Activated CD4-positive, alpha-beta T cell treated with anti-CD3 and anti-CD28 coated beads, Interleukin-10, Interleukin-2, amounts not matched to agents 100 ng/mL and 50 ng/mL, durations not matched to agents 16 hours and 8 hours (primary cell): ENCODE data around the gene DAPK1.

ENCODE experiments used
- DNase-seq: peaks from one replicate; pipeline ENCODE4 v3.0.0-alpha.2; 2020

The DAPK1 gene

DNA sequence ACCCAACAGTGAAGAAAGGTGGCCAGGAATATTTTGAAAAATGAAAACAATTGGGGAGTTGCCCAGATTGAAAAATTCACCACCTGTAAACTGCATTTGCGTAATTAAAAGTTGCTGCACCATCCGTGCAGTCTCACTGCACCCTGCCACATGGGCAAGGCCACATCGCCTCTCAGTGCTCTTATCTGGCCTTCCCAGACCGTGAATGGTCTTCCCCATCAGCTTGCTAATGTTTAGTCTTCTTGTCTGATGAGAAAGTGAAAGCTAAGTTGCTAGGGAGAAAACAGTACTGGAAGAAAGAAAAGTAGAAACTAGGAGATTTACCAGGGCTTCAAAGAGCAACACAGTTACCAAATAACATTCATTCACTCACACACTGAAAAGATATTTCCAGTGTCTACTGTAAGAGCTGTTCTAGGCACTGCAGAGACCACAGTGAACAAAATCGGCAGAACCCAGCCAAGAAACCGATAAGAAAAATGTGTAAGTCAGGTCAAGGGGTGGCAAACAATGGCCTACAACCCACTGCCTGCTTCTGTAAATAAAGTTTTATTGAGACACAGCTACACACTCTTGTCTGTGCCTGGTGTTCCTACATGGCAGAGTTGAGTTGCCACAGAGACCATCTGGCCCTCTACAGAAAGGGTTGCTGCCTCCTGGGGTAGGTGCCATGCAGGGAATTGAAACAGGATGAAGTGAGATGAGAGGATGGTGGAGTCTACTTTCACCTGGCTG lies 177.1 kb downstream of the DAPK1 start:
- no peak for DNase-seq

DNA sequence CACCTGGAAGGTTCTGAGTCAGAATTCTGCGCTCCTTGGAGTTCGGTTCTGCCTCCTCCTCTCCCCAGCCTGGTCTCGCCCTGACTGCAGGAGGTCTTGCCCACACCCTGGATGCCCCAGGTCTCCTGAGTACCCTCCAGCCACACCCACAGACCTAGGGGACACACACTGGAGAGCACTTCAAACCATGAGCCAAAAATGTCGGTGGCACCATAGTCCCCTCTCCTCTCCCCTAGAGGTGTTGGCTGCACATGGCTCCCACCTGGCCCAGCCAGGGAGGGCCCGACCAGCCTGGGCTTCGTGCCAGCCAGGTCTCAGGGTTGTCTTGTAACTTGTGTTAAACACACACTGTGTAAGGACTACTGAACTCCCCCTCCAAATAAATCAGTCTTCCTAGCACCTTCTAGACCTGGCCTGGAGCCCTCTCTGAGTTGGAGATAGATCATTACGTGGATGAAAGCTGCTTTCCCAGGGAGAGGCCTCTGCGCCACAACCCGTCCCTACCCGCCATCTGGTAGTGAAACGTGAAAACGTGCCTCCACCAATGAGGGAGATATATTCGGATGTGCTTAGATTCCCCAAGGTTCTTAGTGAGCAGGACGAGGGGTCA lies 178.3 kb downstream of the DAPK1 start:
- no peak for DNase-seq

DNA sequence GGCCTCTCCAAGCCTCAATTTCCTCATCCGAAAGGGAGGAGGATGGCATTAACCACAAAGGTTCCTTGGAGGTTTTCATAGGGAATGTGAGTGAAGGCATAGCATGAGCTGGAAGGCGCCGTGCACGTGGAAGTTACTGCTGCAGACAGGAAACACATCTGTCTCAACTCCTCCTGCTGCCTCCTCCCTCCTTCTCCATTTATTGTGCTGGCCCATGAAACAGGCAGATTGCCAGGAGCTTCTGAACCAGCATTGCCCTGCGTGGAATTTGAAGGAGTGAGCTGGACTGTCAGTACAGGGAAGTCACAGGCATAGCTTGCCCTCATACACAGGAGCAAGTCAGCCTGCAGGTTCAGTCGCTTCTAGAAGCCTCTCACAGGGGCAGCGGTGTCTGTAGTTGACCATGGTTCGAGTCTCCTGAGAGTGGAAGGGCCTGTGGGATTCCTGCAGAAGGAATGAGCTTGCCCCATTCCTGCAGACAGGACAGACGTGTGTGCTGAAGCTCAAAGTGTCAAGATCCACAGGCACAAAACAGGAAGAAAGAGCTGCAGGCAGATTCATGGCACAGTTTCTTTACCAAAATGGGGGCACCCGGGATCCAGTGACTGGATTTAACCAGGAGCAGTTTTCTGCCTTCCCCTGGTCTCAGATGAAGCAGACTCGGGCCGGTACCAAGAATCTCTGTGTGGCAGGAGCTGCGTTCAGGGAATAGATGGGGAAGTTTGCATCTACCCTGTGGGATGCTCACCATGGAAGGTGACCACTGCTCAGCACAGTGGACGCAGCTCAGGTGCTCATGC lies 179.5 kb downstream of the DAPK1 start:
- no peak for DNase-seq

DNA sequence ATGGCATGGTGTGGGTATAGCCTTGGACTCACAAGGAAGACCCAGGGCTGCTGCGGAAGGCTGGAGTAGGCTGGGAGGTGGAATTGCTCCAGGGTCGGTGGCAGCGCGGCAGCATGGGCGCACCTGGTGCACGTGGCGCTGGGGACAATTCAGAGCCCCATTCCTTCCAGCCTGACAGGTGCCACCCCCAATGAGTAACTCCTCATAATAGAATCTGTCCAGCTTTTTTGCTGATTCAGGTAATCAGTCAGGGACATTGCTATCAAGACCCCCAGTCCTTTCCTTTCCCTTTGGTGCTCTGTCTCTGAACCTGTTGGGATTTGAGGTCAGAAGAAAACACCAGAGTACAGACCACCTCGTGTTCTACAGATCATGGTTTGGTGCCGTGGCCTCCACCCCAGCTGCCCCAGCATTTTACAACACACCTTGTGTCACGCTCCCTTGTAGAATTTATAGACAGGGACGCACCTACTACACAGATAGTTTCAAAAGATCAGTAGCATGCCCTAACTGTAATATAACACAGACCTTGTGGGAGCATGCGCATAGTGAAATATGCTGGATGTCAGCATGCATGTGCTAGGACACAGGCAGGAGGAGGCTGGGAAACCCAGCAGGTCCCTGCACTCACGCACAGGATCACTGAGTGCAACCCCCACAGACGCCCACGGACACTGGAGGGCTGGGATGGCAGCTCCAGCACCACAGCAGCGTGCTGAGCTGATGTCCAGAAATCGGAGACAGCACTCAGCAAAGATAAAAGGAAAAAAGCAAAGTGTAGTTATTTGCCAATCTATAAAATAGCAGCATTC lies 180.3 kb downstream of the DAPK1 start:
- no peak for DNase-seq

DNA sequence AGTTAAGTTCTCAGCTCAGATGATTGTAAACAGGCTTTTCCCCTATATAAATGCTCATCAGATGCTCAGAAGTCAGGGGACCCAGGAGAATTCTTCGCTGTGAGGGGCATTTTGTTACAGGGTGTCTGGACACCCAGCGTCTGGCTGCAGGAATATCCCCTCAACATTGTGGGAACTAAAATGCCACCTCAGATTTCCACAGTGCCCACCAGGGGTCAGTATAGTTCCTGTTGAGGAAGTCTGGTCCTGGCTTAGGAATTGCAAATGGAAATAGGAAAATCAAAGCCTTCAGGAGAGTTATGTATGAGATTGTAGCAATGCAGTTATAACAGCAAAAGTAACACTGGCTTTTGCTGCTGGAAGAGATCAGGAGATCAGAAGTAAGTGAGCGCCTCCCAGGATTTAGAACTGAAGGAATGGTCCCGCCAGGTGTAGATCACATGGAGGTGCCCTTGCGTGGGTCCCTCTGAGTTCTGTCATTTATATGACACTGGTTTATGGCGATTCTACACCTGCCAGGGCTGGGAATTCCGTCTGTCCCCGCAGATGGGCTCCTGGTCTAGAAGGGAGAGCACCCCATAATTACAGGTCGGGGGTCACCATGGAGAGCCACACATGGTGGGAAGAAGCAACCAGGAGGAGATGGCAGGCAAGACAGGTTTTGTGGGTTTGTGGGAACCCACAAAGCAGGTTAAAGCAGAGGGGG lies 181.1 kb downstream of the DAPK1 start:
- DNase-seq: peak; percentile 44

DNA sequence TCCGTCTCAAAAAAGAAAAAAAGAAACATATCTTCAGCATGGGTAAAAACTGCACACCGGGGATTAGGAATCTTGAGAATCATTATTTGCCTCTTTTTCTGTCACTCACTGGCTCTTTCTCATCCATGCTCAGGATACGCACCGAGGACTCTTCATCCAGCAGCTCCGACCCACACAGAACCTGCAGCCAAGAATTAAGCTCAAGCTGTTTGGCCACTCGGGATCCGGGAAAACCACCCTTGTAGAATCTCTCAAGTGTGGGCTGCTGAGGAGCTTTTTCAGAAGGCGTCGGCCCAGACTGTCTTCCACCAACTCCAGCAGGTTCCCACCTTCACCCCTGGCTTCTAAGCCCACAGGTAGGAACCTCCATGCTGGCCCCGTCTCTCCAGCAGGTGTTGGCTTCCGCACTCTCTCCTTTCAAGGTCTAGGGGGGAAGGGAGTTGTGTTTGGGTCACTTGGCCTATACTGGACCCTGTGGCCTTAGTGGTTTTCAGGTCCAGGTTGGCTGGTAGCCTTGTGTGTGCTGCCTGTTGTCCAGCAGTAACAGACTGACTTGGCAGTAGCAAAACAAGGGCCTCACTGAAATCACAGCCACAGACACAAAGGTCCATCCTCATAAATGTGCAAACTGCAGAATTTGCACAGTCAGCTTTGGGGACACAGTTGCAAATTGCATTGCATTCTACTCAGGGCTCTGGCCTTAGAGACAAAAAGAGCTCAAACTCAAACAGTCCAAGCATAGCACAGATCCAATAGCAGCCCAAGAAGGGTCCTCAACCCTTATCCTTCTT lies 183.8 kb downstream of the DAPK1 start:
- no peak for DNase-seq

DNA sequence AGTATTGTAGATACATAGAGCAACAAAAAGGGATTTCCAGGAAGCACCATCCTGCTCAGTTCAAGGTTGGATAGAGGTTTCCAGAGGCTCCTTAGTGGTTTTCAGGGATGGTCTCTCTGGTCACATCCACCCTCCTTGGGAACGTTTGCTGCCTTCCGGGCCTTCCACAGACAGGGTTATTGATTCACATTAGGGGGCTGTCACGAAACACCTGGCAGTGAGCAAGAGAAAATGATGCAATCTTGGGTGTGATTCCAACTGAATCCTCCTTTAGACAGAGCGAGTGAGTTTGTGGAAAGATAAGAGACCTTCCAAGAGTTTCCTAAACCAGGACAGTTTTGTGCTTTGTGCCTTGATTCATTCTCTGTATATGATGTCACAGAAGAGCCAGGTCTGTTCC lies 184.4 kb downstream of the DAPK1 start:
- no peak for DNase-seq

DNA sequence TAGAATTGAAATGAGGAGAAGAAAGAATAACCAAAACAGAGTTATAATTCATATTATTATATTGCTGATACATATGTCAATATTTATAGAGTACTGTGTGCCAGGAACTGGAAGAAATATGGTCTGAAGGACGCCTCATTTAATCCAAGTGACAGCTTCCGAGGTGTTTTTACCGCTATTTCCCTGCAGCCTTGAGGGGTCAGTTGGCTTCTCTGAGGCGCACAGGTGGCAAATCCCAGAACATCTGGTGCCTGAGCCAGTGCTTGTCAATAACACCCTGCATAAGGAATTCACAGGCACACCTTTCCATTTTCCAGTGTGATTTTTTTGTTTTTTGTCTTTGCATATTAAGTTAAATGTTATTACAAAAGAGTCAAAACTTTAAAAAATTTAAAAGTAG lies 185.0 kb downstream of the DAPK1 start:
- DNase-seq: no peak

DNA sequence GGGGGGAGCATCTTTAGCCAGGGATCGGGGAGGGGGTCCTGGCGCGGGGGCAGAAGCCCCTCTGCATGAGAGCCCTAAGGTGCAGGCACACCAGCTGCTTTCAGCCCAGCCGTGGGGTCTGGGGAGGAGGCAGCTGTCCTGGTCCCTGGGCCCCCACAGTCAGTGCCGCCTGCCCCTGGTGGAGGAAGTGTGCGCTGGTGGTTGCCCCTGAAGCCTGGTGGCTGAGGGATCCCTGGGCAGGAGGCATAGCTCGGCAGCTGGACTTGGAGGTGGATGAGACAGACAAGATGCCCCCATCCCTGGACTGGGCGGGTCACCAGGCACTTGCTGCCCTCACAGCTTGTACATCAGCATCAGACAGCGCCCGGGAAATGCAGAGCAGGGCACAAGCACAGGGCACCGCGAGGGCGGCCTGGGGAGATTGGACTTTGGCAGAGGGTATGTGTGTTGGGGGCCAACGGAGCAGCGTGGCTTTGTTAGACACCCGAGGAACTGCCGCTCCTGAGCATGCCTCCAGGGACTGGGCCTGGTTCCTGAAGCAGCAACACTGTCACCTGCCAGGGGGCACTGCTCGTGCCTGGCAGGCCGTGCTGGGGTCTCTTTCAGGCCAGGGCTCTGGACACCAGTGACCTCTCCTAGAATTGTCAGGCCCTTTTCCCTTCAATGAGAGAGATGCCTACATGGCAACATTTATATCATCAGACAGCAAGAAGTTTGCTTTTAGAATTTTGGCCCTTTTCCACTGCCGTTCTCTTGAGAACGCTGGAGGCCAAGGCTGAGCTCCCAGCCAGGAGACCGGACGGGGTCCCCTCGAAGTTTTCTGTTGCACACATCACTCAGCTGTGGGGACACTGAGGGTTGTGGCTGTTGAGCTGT lies 186.3 kb downstream of the DAPK1 start:
- DNase-seq: no peak

DNA sequence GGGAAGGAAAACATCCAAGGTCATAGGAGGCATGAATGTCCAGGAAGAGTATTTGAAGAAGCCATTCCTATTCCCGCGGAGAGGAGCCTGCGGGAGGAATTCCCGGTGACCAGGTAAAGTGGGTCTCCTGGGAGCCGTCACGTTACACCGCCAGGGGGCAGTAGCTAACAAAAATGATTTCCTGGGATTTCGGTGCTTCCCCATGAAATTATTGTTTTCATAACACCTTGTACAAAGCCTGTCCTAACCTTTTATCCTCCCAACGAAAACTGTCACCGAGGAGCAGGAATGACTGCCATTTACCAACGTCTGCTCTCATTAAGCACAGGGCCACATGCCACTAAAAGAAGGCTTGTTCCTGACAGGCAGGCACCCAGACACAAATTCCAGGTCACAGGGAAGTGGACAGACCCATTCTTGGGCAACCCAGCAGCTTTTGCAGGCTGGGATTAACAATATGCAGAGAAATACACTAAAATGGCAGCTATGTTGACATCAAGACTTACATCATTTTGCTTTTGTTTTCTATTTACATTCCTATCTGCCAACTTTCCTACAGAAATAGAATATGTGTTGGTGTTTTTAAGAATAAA lies 187.1 kb downstream of the DAPK1 start:
- no peak for DNase-seq

DNA sequence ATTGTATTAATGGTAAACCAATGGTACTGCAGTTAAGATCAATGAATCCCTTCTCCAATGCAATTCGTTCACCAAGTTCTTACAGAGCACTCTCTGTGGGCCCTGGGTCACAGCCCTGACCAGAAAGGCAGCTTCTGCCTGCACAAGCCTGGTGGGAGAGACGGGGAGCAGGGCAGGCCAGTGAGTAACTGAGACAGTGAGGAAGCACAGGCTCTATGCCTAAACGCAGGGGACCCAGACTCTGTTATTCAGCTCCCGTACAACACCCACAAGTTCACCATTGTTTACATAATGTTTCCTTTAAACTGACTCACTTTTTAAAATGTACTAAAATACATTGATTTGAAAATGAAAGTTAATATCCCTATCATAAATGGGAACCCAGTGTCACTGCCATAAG lies 187.8 kb downstream of the DAPK1 start:
- no peak for DNase-seq

DNA sequence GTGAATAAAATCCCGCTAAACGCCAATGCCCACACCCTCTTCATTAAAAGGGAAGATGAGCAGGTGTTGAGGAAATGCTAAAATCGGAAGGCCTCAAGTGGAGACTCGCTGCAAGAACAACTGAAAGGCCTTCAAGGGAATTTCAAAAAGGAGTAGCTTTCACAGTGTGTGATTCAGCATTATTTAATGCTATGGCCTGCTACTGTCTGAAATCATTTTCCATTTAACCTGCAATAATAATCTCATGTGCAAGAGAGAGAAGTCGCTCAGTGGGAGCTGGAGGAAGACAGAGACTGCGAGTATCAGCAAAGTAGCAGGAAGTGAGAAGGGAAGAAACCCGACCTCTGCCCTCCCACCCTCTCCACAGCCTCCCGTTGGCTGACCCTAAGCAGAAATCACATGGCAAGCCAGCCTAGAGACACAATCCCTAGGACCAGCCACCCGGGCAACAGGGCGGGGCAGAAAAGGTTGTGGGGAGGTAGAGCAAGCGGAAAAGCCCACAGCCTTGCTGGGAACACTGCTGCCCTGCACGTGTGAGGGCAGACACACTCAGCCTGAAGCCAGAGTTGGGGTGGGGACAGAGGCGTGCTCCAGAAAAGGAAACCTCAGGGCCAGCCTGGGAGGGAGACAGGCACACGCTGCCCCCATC lies 188.3 kb downstream of the DAPK1 start:
- no peak for DNase-seq

DNA sequence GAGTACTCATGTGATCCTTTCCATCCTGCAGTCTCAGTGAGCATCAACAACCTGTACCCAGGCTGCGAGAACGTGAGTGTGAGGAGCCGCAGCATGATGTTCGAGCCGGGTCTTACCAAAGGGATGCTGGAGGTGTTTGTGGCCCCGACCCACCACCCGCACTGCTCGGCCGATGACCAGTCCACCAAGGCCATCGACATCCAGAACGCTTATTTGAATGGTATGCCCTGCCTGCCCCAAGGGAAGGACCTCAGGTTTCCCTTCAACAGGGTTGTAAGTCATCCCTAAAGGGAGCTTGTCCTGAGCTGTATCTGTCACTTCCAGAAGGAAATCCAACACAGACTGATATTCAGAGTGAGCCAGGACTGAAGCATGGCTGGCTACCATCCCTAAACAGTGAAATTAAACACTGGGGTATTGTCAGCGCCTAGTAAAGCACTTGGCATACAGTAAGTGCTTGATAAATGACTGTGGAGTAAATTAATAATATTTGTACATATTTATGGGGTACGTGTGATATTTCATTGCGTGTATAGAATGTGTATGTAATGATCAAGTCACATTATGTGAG lies 188.9 kb downstream of the DAPK1 start:
- DNase-seq: no peak

DNA sequence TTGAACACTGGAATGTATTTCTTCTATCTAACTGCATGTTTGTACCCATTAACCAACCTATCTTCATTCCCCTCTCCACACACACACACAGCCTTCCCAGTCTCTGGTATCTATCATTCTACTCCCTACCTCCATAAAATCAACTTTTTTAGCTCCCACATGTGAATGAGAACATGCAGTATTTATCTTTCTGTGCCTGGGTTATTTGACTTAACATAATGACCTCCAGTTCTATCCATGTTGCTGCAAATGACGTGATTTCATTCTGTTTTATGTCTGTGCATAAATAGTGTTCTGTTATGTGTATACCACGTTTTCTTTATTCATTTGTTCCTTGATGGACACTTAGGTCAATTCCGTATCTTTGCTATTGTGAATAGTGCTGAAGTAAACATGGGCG lies 189.5 kb downstream of the DAPK1 start:
- no peak for DNase-seq

DNA sequence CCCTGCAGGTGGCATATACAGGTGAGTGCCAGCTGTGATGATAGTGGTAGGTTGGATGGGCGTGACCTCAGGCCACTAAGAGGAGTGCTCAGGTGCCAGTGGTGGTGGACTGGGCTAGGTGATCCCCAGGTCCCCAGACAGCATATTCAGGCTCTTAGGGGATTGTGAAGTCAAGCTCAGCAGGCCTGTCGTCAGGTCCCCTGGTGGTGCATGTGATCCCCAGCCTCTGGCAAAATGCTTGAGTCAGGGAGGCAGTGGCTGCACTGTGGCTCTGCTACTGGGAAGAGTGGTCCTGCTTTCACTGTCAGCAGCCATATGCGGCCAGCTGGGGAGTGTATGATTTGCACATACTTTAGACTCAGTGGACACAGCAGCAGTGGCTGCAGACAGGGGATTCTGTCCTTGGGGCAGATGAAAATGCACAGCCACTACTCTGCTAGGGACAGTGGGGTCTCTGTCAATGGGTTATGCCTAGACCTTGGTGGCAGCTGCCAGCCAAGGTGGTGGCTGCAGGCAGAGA lies 196.6 kb downstream of the DAPK1 start:
- no peak for DNase-seq

DNA sequence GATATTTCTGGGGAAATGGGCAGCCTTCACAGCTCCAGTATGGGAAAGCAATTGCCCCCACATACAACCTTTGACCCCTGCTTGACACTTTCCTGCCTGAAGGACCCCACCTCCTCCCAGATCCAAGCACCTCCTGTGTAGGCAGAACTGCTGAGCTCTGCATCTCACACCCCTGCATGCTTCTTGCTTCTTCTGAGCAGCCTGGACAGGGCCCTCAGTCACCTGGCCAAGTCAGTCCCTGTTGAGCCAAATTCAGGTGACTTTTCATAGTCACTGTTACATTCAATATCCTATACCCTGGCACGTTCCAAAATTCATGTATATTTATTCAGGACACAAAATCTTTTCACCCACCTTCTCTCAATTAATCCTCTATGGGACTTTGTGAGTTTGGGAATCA lies 197.9 kb downstream of the DAPK1 start:
- no peak for DNase-seq

DNA sequence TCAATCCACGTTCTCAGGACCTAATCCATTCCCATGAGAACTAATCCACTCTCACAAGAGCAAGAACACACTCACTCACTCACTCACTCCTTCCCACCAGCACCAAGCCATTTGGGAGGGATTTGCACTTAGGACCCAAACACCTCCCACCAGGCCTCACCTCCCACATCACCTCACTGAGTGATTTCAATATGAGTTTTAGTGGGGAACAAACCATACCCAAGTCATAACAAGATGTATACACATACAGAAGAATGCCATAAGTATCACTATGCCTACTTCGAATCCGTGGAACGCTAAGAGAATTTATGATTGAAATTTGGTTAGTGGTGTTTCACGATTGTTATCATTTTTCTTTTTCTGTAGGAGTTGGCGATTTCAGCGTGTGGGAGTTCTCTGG lies 199.0 kb downstream of the DAPK1 start:
- peak; percentile 20 for DNase-seq

DNA sequence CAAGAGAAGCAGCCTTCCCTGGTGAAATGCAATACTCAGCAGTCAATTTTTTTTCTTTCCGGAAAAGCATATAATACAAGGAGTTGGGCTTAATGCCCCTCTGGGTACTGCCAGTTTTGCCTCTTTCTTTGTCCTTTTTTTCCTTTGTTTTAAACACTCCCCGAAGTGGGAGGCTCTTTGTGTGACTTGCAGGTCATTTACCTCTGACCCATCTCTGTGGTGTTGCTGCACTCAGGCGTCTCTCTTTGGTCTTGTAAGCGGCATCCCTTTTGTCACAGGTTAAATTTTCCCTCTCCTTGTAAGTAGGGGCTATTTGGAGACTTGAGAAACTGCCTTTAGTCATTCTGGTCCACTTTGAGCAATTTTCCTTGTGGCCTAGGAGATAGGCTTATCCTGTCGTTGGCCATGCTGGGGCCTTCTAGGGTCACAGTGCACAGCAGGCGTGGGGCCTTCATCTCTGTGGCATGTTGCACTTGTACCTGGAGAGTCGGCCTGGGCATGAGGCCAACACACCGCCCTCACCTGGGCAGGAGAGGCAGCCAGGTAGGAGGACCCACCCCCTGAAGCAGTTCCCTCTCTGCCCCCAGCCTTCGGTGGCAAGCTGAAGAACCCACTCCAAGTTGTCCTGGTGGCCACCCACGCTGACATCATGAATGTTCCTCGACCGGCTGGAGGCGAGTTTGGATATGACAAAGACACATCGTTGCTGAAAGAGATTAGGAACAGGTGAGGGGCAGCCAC lies 200.6 kb downstream of the DAPK1 start:
- DNase-seq: no peak
